HEK293 (cell line): ENCODE measurements around the gene STXBP3.
A peak's percentile ranks its signal among the peaks of the same experiment; 100 is the strongest.

Source experiments
- CTCF ChIA-PET: fragments of 350-600 bp; formaldehyde crosslinking; extraction: SDS; loops from one replicate; lab custom pipeline; 2021; ENCODE audit warnings: antibody characterized with exemption; lab: Yijun Ruan, JAX
- POLR2A ChIA-PET: fragments of 300-600 bp; formaldehyde crosslinking; extraction: SDS; loops from one replicate; lab custom pipeline; 2020; ENCODE audit warnings: antibody characterized with exemption, inconsistent platforms; lab: Yijun Ruan, JAX
- H3K27ac ChIP-seq: fragments of 200-500 bp; sonication (Bioruptor generic); 2 replicates; pipeline ENCODE4 v1.5.1; 2014; ENCODE audit warnings: low read depth, low read length, control low read depth, inconsistent platforms; ENCODE audit errors: extremely low read depth
- H3K36me3 ChIP-seq, 2 experiments: fragments of 200-500 bp in 1 of 2; sonication (Bioruptor generic) in 1 of 2; 1 replicate in 1 of 2; 2 replicates in 1 of 2; pipeline ENCODE4 v1.5.1; 2014 to 2017; ENCODE audit warnings: inconsistent platforms in 2 of 2, low read length in 2 of 2; ENCODE audit not compliant: control insufficient read depth in 2 of 2, insufficient read depth in 1 of 2
- H3K4me1 ChIP-seq: fragments of 200-500 bp; sonication (Bioruptor generic); 2 replicates; pipeline ENCODE4 v1.5.1; 2014; ENCODE audit warnings: mild to moderate bottlenecking, low read length, inconsistent platforms; ENCODE audit not compliant: control insufficient read depth, insufficient read depth
- H3K4me3 ChIP-seq: 2 replicates; pipeline ENCODE4 v1.5.1; 2011; ENCODE audit warnings: low read depth, mild to moderate bottlenecking, control low read depth, low read length, moderate library complexity
- H3K9me3 ChIP-seq: fragments of 200-500 bp; sonication (Bioruptor generic); 2 replicates; pipeline ENCODE4 v1.5.1; 2014; ENCODE audit warnings: low read depth, low read length, inconsistent platforms; ENCODE audit not compliant: control insufficient read depth, insufficient read depth
- FEZF1 ChIP-seq: fragments of 450-650 bp; formaldehyde crosslinking; IDR thresholded peaks from 2 replicates; pipeline ENCODE4 v1.5.1; 2016; ENCODE audit warnings: missing biosample characterization, missing genetic modification characterization
- GLIS1 ChIP-seq: fragments of 450-650 bp; formaldehyde crosslinking; IDR thresholded peaks from 2 replicates; pipeline ENCODE4 v1.5.1; 2016; ENCODE audit warnings: missing biosample characterization, missing genetic modification characterization
- GLIS2 ChIP-seq: fragments of 450-650 bp; formaldehyde crosslinking; IDR thresholded peaks from 2 replicates; pipeline ENCODE4 v1.5.1; 2016; ENCODE audit warnings: missing biosample characterization, missing genetic modification characterization
- KLF8 ChIP-seq: fragments of 450-650 bp; formaldehyde crosslinking; IDR thresholded peaks from 2 replicates; pipeline ENCODE4 v1.5.1; 2016; ENCODE audit warnings: missing biosample characterization, missing genetic modification characterization
- OSR2 ChIP-seq: fragments of 450-650 bp; formaldehyde crosslinking; IDR thresholded peaks from 2 replicates; pipeline ENCODE4 v1.5.1; 2016; ENCODE audit warnings: missing biosample characterization, missing genetic modification characterization
- PRDM2 ChIP-seq: fragments of 450-650 bp; formaldehyde crosslinking; IDR thresholded peaks from 2 replicates; pipeline ENCODE4 v1.5.1; 2016; ENCODE audit warnings: missing biosample characterization, missing genetic modification characterization, borderline replicate concordance
- SP3 ChIP-seq: fragments of 450-650 bp; formaldehyde crosslinking; IDR thresholded peaks from 2 replicates; pipeline ENCODE4 v1.5.1; 2016; ENCODE audit warnings: missing biosample characterization, missing genetic modification characterization
- SP7 ChIP-seq: fragments of 450-650 bp; formaldehyde crosslinking; IDR thresholded peaks from 2 replicates; pipeline ENCODE4 v1.5.1; 2016; ENCODE audit warnings: missing biosample characterization, missing genetic modification characterization
- TSHZ1 ChIP-seq: fragments of 450-650 bp; formaldehyde crosslinking; IDR thresholded peaks from 2 replicates; pipeline ENCODE4 v1.5.1; 2016; ENCODE audit warnings: missing biosample characterization, missing genetic modification characterization, borderline replicate concordance
- ZBTB8A ChIP-seq: fragments of 450-650 bp; formaldehyde crosslinking; IDR thresholded peaks from 2 replicates; pipeline ENCODE4 v1.5.1; 2016; ENCODE audit warnings: missing biosample characterization, missing genetic modification characterization
- ZFP41 ChIP-seq: fragments of 450-650 bp; formaldehyde crosslinking; IDR thresholded peaks from 2 replicates; pipeline ENCODE4 v1.5.1; 2016; ENCODE audit warnings: missing biosample characterization, missing genetic modification characterization, borderline replicate concordance
- ZNF133 ChIP-seq: fragments of 450-650 bp; formaldehyde crosslinking; IDR thresholded peaks from 2 replicates; pipeline ENCODE4 v1.5.1; 2016; ENCODE audit warnings: missing biosample characterization, missing genetic modification characterization
- ZNF146 ChIP-seq: fragments of 450-650 bp; formaldehyde crosslinking; IDR thresholded peaks from 2 replicates; pipeline ENCODE4 v1.5.1; 2016; ENCODE audit warnings: missing biosample characterization, missing genetic modification characterization
- ZNF2 ChIP-seq: fragments of 450-650 bp; formaldehyde crosslinking; IDR thresholded peaks from 2 replicates; pipeline ENCODE4 v1.5.1; 2016; ENCODE audit warnings: missing biosample characterization, missing genetic modification characterization
- ZNF221 ChIP-seq: fragments of 450-650 bp; formaldehyde crosslinking; IDR thresholded peaks from 2 replicates; pipeline ENCODE4 v1.5.1; 2017; ENCODE audit warnings: missing biosample characterization, missing genetic modification characterization, borderline replicate concordance
- ZNF350 ChIP-seq: fragments of 450-650 bp; formaldehyde crosslinking; IDR thresholded peaks from 2 replicates; pipeline ENCODE4 v1.5.0; 2017; ENCODE audit warnings: missing biosample characterization, mild to moderate bottlenecking, missing genetic modification characterization
- ZNF571 ChIP-seq: fragments of 450-650 bp; formaldehyde crosslinking; IDR thresholded peaks from 2 replicates; pipeline ENCODE4 v1.5.0; 2017; ENCODE audit warnings: missing biosample characterization, missing genetic modification characterization
- ZNF654 ChIP-seq: fragments of 450-650 bp; formaldehyde crosslinking; IDR thresholded peaks from 2 replicates; pipeline ENCODE4 v1.5.1; 2016; ENCODE audit warnings: low read depth, missing biosample characterization, missing genetic modification characterization
- ZNF664 ChIP-seq: fragments of 450-650 bp; formaldehyde crosslinking; IDR thresholded peaks from 2 replicates; pipeline ENCODE4 v1.5.1; 2016; ENCODE audit warnings: missing biosample characterization, missing genetic modification characterization
- ZNF776 ChIP-seq: fragments of 450-650 bp; formaldehyde crosslinking; IDR thresholded peaks from 2 replicates; pipeline ENCODE4 v1.5.0; 2017; ENCODE audit warnings: missing biosample characterization, missing genetic modification characterization, borderline replicate concordance
- ZNF791 ChIP-seq: fragments of 450-650 bp; formaldehyde crosslinking; IDR thresholded peaks from 2 replicates; pipeline ENCODE4 v1.5.1; 2016; ENCODE audit warnings: missing biosample characterization, missing genetic modification characterization
- ZSCAN16 ChIP-seq: fragments of 450-650 bp; formaldehyde crosslinking; IDR thresholded peaks from 2 replicates; pipeline ENCODE4 v1.5.1; 2016; ENCODE audit warnings: missing biosample characterization, missing genetic modification characterization

Gene STXBP3

GRCh38 chr1:108824051-108824450 is 77.6 kb downstream of the STXBP3 start (continued):
- no peak for TF ChIP-seq PRDM2 (tag by site-specific recombination)

- H3K27ac ChIP-seq, result no peak overlapping the region
- POLR2A ChIA-PET, result interaction anchor here (0.9 kb wide), 1 partner anchor 72 kb away, joined by 3 read pairs; no protein-coding TSS in a partner anchor
- H3K9me3 ChIP-seq, result no peaks in the 10 kb centered on the region
- TF ChIP-seq ZNF664, result no peak
- no peak for TF ChIP-seq ZFP41 (tag by site-specific recombination)
- no peak for TF ChIP-seq ZNF2 (tag by site-specific recombination)
- TF ChIP-seq FEZF1, result no peak
- no peak for TF ChIP-seq KLF8 (tag by site-specific recombination)
- TF ChIP-seq ZNF791 (tag by site-specific recombination), result no peak
- no peak for TF ChIP-seq ZNF133 (tag by site-specific recombination)
- no peak for TF ChIP-seq SP3 (tag by site-specific recombination)
- TF ChIP-seq GLIS1, result no peak
- TF ChIP-seq ZBTB8A (tag by site-specific recombination), result no peak
- no peak for TF ChIP-seq OSR2 (tag by site-specific recombination)
- TF ChIP-seq ZNF350, result no peak
- no peak for TF ChIP-seq SP7 (tag by site-specific recombination)
- no peaks in the 10 kb centered on the region for H3K4me1 ChIP-seq
- H3K36me3 ChIP-seq, result no peaks in the 10 kb centered on the region
- CTCF ChIA-PET, result interaction anchor here (1.3 to 10.7 kb wide), 4 partner anchors 11 to 70 kb away, joined by 3 to 199 read pairs (median 26); no protein-coding TSS in a partner anchor
- H3K4me3 ChIP-seq, result no peak overlapping the region
These were observed 79.7 kb downstream of the STXBP3 start for GRCh38 chr1:108826081-108826635.

GRCh38 chr1:108828074-108828961 is 81.8 kb downstream of the STXBP3 start:
- H3K9me3 ChIP-seq, result no peaks in the 10 kb centered on the region
- H3K27ac ChIP-seq, result no peak overlapping the region
- H3K4me1 ChIP-seq, result no peaks in the 10 kb centered on the region
- POLR2A ChIA-PET, result interaction anchor here (0.7 kb wide), 1 partner anchor 272 kb away, joined by 3 read pairs; no protein-coding TSS in a partner anchor
- no peak overlapping the region for H3K4me3 ChIP-seq
- CTCF ChIA-PET, result interaction anchor here (0.6 to 10.7 kb wide), 39 partner anchors 9 to 1062 kb away, joined by 3 to 199 read pairs (median 5); partner anchors contain the start of genes AKNAD1, EEIG2 and PRPF38B
- no peaks in the 10 kb centered on the region for H3K36me3 ChIP-seq
- no peak for TF ChIP-seq ZNF146 (tag by site-specific recombination)
- TF ChIP-seq ZNF221 (tag by site-specific recombination), result no peak
- TF ChIP-seq TSHZ1 (tag by site-specific recombination), result no peak
- peak; percentile 58 for TF ChIP-seq ZNF654
- TF ChIP-seq ZSCAN16 (tag by site-specific recombination), result 0 out of 2 replicates have a peak, but pooled peaks have one; percentile 20
- no peak for TF ChIP-seq ZNF776 (tag by site-specific recombination)
- TF ChIP-seq ZNF571 (tag by site-specific recombination), result no peak
- TF ChIP-seq GLIS2 (tag by site-specific recombination), result 0 out of 2 replicates have a peak, but pooled peaks have one; percentile 24
- no peak for TF ChIP-seq ZFP41 (tag by site-specific recombination)
